Gastroesophageal sphincter (tissue), 3 donors: ENCODE measurements around the gene MAPT.

Source experiments
- CTCF ChIP-seq, 4 experiments: fragments of 200-600 bp in 2 of 4; fragments of 450-650 bp in 2 of 4; sonication (generic) in 1 of 4; IDR thresholded peaks; one replicate each; pipeline ENCODE4 v1.5.1; 2017 to 2019; ENCODE audit warnings: antibody characterized with exemption in 4 of 4, mild to moderate bottlenecking in 2 of 4, moderate library complexity in 2 of 4
- POLR2A ChIP-seq, 2 donors: fragments of 450-650 bp; IDR thresholded peaks; one replicate each; pipeline ENCODE4 v1.6.1; 2017; ENCODE audit warnings: antibody characterized with exemption in 2 of 2, mild to moderate bottlenecking in 2 of 2, moderate library complexity in 1 of 2

GRCh38 chr17:45987706-45988105 lies 93.4 kb downstream of the MAPT start:
- TF ChIP-seq CTCF (IDR thresholded peaks at IDR 0.05) (no peak), POLR2A (IDR thresholded peaks at IDR 0.05) (no peak)
